Measurements from ENCODE around the gene SUGT1.

DNA sequence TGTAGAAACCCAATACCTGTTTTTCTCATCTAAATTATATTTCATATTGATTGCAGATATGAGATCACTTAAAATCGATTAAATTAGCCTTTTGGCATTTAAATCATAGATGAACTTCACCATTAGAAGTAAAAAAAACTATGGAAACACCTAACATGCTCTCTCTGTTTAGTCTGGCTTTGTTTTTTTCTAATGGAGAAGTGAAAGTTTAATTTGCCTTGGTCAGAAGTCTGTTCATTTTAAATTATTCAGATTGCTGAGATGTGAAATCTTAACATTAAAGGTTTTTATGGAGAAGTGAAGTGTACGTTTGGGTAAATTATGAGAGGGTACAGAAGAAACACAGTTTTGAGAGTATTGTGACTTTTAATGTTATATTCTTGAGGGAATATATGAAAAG is 6.7 kb downstream of the SUGT1 start:
- no peak for TF ChIP-seq SIN3A (IDR thresholded peaks at IDR 0.05; ENCODE audit: borderline replicate concordance, low read depth, low read length)
- no peak for TF ChIP-seq ZBTB20 (CRISPR knock-in tag; IDR thresholded peaks at IDR 0.05; ENCODE audit: borderline replicate concordance, low read depth)
- TF ChIP-seq, protein P1, sequence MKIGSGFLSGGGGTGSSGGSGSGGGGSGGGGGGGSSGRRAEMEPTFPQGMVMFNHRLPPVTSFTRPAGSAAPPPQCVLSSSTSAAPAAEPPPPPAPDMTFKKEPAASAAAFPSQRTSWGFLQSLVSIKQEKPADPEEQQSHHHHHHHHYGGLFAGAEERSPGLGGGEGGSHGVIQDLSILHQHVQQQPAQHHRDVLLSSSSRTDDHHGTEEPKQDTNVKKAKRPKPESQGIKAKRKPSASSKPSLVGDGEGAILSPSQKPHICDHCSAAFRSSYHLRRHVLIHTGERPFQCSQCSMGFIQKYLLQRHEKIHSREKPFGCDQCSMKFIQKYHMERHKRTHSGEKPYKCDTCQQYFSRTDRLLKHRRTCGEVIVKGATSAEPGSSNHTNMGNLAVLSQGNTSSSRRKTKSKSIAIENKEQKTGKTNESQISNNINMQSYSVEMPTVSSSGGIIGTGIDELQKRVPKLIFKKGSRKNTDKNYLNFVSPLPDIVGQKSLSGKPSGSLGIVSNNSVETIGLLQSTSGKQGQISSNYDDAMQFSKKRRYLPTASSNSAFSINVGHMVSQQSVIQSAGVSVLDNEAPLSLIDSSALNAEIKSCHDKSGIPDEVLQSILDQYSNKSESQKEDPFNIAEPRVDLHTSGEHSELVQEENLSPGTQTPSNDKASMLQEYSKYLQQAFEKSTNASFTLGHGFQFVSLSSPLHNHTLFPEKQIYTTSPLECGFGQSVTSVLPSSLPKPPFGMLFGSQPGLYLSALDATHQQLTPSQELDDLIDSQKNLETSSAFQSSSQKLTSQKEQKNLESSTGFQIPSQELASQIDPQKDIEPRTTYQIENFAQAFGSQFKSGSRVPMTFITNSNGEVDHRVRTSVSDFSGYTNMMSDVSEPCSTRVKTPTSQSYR (CRISPR knock-in tag; IDR thresholded peaks at IDR 0.05; ENCODE audit: borderline replicate concordance) = no peak
- no peak for TF ChIP-seq AGO2 (optimal IDR thresholded peaks at IDR 0.05; ENCODE audit: low read depth, low read length)
- no peak for TF ChIP-seq MAF1 (CRISPR knock-in tag; IDR thresholded peaks at IDR 0.05; ENCODE audit: borderline replicate concordance)
- no peak for TF ChIP-seq ATF1 (CRISPR knock-in tag; IDR thresholded peaks at IDR 0.05)
- no peak for TF ChIP-seq POLR2AphosphoS5 (IDR thresholded peaks at IDR 0.05; ENCODE audit: low read depth, low read length)
- TF ChIP-seq ZNF83 (CRISPR knock-in tag; IDR thresholded peaks at IDR 0.05; ENCODE audit: borderline replicate concordance) = no peak
- no peak for TF ChIP-seq ZNF556 (CRISPR knock-in tag; IDR thresholded peaks at IDR 0.05; ENCODE audit: borderline replicate concordance)
- no peak for TF ChIP-seq MAZ (IDR thresholded peaks at IDR 0.05; ENCODE audit: borderline replicate concordance, low read depth, low read length)
- no peak for TF ChIP-seq MAZ (CRISPR knock-in tag; IDR thresholded peaks at IDR 0.05; ENCODE audit: low read depth)
- no peak for TF ChIP-seq HOXD1 (CRISPR knock-in tag; IDR thresholded peaks at IDR 0.05)
- no peak for TF ChIP-seq PCBP2 (optimal IDR thresholded peaks at IDR 0.05; ENCODE audit: low read depth, low read length, poor library complexity, severe bottlenecking)
- TF ChIP-seq MLXIP (CRISPR knock-in tag; IDR thresholded peaks at IDR 0.05; ENCODE audit: borderline replicate concordance) = no peak
